H1 (cell line): ENCODE results near the gene PTMA. TPM values are rescaled to one million over a fixed set of nuclear protein-coding genes. Genes with fewer than 3 reads are reported as not detected.

Source experiments
- BACH1 ChIP-seq: IDR thresholded peaks from 2 replicates; pipeline ENCODE4 v1.6.1; 2012; ENCODE audit warnings: low read length, improper control_type of control experiment
- CHD2 ChIP-seq: IDR thresholded peaks from 2 replicates; pipeline ENCODE4 v1.6.1; 2012; ENCODE audit warnings: low read length, improper control_type of control experiment
- CREB1 ChIP-seq: IDR thresholded peaks from 2 replicates; pipeline ENCODE4 v1.6.1; 2012; ENCODE audit warnings: inconsistent platforms
- EGR1 ChIP-seq: IDR thresholded peaks from 2 replicates; pipeline ENCODE4 v1.6.1; 2011; ENCODE audit warnings: low read depth, low read length, borderline replicate concordance
- EP300 ChIP-seq, 2 experiments: IDR thresholded peaks; 1 replicate in 1 of 2; 2 replicates in 1 of 2; pipeline ENCODE4 v1.6.1; 2011 to 2012; ENCODE audit warnings: low read depth in 2 of 2, low read length in 2 of 2, mild to moderate bottlenecking in 2 of 2, borderline replicate concordance in 1 of 2, inconsistent platforms in 1 of 2, moderate library complexity in 1 of 2
- EZH2 ChIP-seq: fragments of 200-600 bp; sonication (generic); IDR thresholded peaks from 2 replicates; pipeline ENCODE4 v1.7.1; 2012; ENCODE audit warnings: low read depth, mild to moderate bottlenecking, moderate library complexity, low read length, inconsistent platforms; ENCODE audit not compliant: severe bottlenecking
- GABPA ChIP-seq: IDR thresholded peaks from 2 replicates; pipeline ENCODE4 v1.6.1; 2011; ENCODE audit warnings: mild to moderate bottlenecking, low read length, moderate library complexity, borderline replicate concordance; ENCODE audit not compliant: insufficient read depth
- KDM5A ChIP-seq: fragments of 200-600 bp; IDR thresholded peaks from 2 replicates; pipeline ENCODE4 v1.7.1; 2012; ENCODE audit warnings: mild to moderate bottlenecking, low read length, inconsistent platforms, mixed read lengths
- MAFK ChIP-seq: IDR thresholded peaks from 2 replicates; pipeline ENCODE4 v1.6.1; 2012; ENCODE audit warnings: low read depth, mild to moderate bottlenecking, improper control_type of control experiment, low read length
- MAX ChIP-seq: IDR thresholded peaks from 2 replicates; pipeline ENCODE4 v1.6.1; 2012; ENCODE audit warnings: inconsistent platforms
- POLR2A ChIP-seq, 2 experiments: IDR thresholded peaks; 1 replicate in 1 of 2; 2 replicates in 1 of 2; pipeline ENCODE4 v1.6.1; 2011; ENCODE audit warnings: low read depth in 2 of 2, low read length in 2 of 2, mild to moderate bottlenecking in 2 of 2; ENCODE audit errors: control extremely low read depth in 1 of 2
- RBBP5 ChIP-seq: IDR thresholded peaks from 2 replicates; pipeline ENCODE4 v1.7.1; 2012; ENCODE audit warnings: low read depth, mild to moderate bottlenecking, inconsistent platforms, low read length, moderate library complexity, borderline replicate concordance
- RNF2 ChIP-seq: fragments of 200-900, 300-1000 bp; sonication (generic); IDR thresholded peaks from 2 replicates; pipeline ENCODE4 v1.7.1; 2016; ENCODE audit warnings: borderline replicate concordance, low read depth, mild to moderate bottlenecking, antibody characterized with exemption, low read length; ENCODE audit not compliant: poor library complexity, severe bottlenecking; ENCODE audit errors: missing control alignments
- SAP30 ChIP-seq: fragments of 300-600 bp; sonication (generic); IDR thresholded peaks from 2 replicates; pipeline ENCODE4 v1.7.1; 2012; ENCODE audit warnings: low read length, moderate library complexity, mild to moderate bottlenecking, inconsistent platforms; ENCODE audit not compliant: insufficient read depth, insufficient replicate concordance
- SIN3A ChIP-seq, 2 experiments: IDR thresholded peaks in 1 of 2; conservative IDR thresholded peaks in 1 of 2; 2 replicates each; pipeline ENCODE4 v1.6.1; 2011 to 2012; ENCODE audit warnings: low read length in 2 of 2, improper control_type of control experiment in 1 of 2, low read depth in 1 of 2, mild to moderate bottlenecking in 1 of 2
- SIX5 ChIP-seq: IDR thresholded peaks from 2 replicates; pipeline ENCODE4 v1.6.1; 2011; ENCODE audit warnings: mild to moderate bottlenecking, low read depth, low read length
- SP4 ChIP-seq: IDR thresholded peaks from 2 replicates; pipeline ENCODE4 v1.6.1; 2012; ENCODE audit warnings: low read length, inconsistent platforms
- SRF ChIP-seq: IDR thresholded peaks from 2 replicates; pipeline ENCODE4 v1.6.1; 2011; ENCODE audit warnings: mild to moderate bottlenecking, low read depth, low read length, moderate library complexity
- SUZ12 ChIP-seq: fragments of 200-600 bp; sonication (generic); IDR thresholded peaks from 2 replicates; pipeline ENCODE4 v1.6.1; 2012; ENCODE audit warnings: mild to moderate bottlenecking, inconsistent platforms, low read length, moderate library complexity, mixed read lengths
- TCF12 ChIP-seq: IDR thresholded peaks from 2 replicates; pipeline ENCODE4 v1.6.1; 2011; ENCODE audit warnings: low read depth, mild to moderate bottlenecking, low read length
- USF2 ChIP-seq: IDR thresholded peaks from 2 replicates; pipeline ENCODE4 v1.6.1; 2011; ENCODE audit warnings: low read length, improper control_type of control experiment
- polyA plus RNA-seq, 7 experiments: library from polyadenylated mRNA; depleted of rRNA in 3 of 7; stranded (reverse) in 5 of 7; unstranded in 2 of 7; fragments of >200 nt in 5 of 7; fragments of 200-250 nt in 2 of 7; gene quantifications; 1 replicate in 5 of 7; 2 replicates in 1 of 7; 4 replicates in 1 of 7; pipeline versions ENCODE4 v1.2.1 to v1.2.3, GENCODE V29; 2011 to 2013; ENCODE audit warnings: missing spikeins in 2 of 7, mixed read lengths in 2 of 7
- total RNA-seq: library from RNA; stranded (reverse); fragmentation: NEBNext Ultra II Directional; extraction: Animal tissue kit (Norgen Biotek cat#: 25700); gene quantifications from 2 replicates; pipeline ENCODE4 v1.2.1, GENCODE V29; 2021

The PTMA gene
- total and polyA plus RNA-seq, 2 of the 8 experiments (the other 6 are each of a cell fraction or from before 2014, with no cell fraction given): 683 to 2,680 TPM

GRCh38 chr2:231714639-231715498 lies 6.5 kb downstream of the PTMA start (continued):
- TF ChIP-seq POLR2A (IDR thresholded peaks at IDR 0.05; ENCODE audit: control extremely low read depth in 1 of 2, low read depth in 2 of 2, low read length in 2 of 2) (peak in 1 of 2 experiments; percentile 43; a peak in 1 of 3 replicates), SUZ12 (no peak), TCF12 (no peak), EGR1 (no peak), RNF2 (no peak), SIX5 (no peak), SAP30 (no peak), SRF (no peak), EZH2 (no peak), RBBP5 (no peak), GABPA (no peak), BACH1 (no peak), SIN3A (conservative IDR thresholded peaks at IDR 0.05 in 1 of 2, IDR thresholded peaks at IDR 0.05 in 1 of 2; ENCODE audit: low read depth in 1 of 2, low read length in 2 of 2) (peak in 1 of 2 experiments; percentile 9; a peak in 1 of 4 replicates), USF2 (0 out of 2 replicates have a peak, but pooled peaks have one; percentile 1), CREB1 (peak; percentile 54), MAX (no peak), KDM5A (no peak), EP300 (IDR thresholded peaks at IDR 0.05; ENCODE audit: borderline replicate concordance in 1 of 2, low read depth in 2 of 2, low read length in 2 of 2) (no peak), MAFK (no peak), CHD2 (no peak), SP4 (no peak; the same call in 1 of the 2 replicates)
